Renal cortical epithelial cell (primary cell): Measurements from ENCODE around the gene HOXA4. TPM values are rescaled to one million over a fixed set of nuclear protein-coding genes. Genes with fewer than 3 reads are reported as not detected.

ENCODE experiments used
- DNase-seq: peaks from one replicate; pipeline ENCODE4 v3.0.0-alpha.2; 2011; ENCODE audit warnings: low read depth
- total RNA-seq: library from RNA; depleted of rRNA; stranded (reverse); fragments of >200 nt; gene quantifications from 2 replicates; pipeline ENCODE4 v1.2.3, GENCODE V29; 2014

Gene HOXA4
- total RNA-seq, 1 donor from 2014 or later = 0.75 TPM

- no peak for DNase-seq
Measured at GRCh38 chr7:27106181-27106900, 24.2 kb downstream of the HOXA4 start.

GRCh38 chr7:27105301-27106031 is 25.1 kb downstream of the HOXA4 start:
- DNase-seq = no peak

- no peak for DNase-seq
Measured at GRCh38 chr7:27104341-27105058, 26.1 kb downstream of the HOXA4 start.

- no peak for DNase-seq
Measured at GRCh38 chr7:27103489-27104226, 26.9 kb downstream of the HOXA4 start.

GRCh38 chr7:27102581-27103442 is 27.7 kb downstream of the HOXA4 start, which contains the start of gene HOXA2:
HOXA2 (minus strand) TSS chr7:27102683; CDS start chr7:27102500, 183 bp downstream.
- peak; percentile 71 for DNase-seq

GRCh38 chr7:27101957-27102580 is 28.5 kb downstream of the HOXA4 start:
- DNase-seq = no peak

GRCh38 chr7:27101171-27101956 is 29.2 kb downstream of the HOXA4 start:
- no peak for DNase-seq

GRCh38 chr7:27100694-27101170 is 29.8 kb downstream of the HOXA4 start:
- no peak for DNase-seq

- DNase-seq = no peak
Measured at GRCh38 chr7:27099453-27100370, 30.8 kb downstream of the HOXA4 start.

GRCh38 chr7:27098578-27099451 is 31.7 kb downstream of the HOXA4 start:
- peak; percentile 68 for DNase-seq

GRCh38 chr7:27097686-27098577 is 32.6 kb downstream of the HOXA4 start:
- peak; percentile 69 for DNase-seq

- no peak for DNase-seq
Measured at GRCh38 chr7:27096768-27097514, 33.6 kb downstream of the HOXA4 start.

- DNase-seq = peak; percentile 87
Measured at GRCh38 chr7:27095897-27096767, 34.4 kb downstream of the HOXA4 start, which contains the start of gene HOXA1. HOXA1 (minus strand) TSS chr7:27096000; CDS start chr7:27095912, 88 bp downstream.
